ENCODE results near the gene PSMB8.

DNA sequence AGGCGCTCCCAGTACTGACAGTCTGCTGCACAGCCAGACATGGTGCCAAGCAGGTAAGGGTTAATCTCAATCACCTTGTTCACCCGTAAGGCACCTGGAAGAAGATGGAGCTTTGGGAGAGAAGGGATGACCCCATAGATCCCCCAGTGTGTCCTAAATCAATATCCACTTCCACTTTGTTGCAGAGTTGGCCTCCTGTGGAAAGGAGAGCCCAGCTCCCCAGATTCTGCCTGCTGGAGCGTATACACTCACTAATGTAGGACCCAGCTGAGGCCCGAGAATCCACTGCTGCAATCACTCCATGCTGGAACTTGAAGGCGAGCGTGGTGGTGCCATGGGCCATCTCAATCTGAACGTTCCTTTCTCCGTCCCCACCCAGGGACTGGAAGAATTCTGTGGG is 1.2 kb downstream of the PSMB8 start:
- TF ChIP-seq, protein P1, sequence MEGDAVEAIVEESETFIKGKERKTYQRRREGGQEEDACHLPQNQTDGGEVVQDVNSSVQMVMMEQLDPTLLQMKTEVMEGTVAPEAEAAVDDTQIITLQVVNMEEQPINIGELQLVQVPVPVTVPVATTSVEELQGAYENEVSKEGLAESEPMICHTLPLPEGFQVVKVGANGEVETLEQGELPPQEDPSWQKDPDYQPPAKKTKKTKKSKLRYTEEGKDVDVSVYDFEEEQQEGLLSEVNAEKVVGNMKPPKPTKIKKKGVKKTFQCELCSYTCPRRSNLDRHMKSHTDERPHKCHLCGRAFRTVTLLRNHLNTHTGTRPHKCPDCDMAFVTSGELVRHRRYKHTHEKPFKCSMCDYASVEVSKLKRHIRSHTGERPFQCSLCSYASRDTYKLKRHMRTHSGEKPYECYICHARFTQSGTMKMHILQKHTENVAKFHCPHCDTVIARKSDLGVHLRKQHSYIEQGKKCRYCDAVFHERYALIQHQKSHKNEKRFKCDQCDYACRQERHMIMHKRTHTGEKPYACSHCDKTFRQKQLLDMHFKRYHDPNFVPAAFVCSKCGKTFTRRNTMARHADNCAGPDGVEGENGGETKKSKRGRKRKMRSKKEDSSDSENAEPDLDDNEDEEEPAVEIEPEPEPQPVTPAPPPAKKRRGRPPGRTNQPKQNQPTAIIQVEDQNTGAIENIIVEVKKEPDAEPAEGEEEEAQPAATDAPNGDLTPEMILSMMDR (IDR thresholded peaks at IDR 0.05) = no peak
- TF ChIP-seq POLR2A (IDR thresholded peaks at IDR 0.05) = no peak

Measured in adrenal gland (tissue), 5 donors.